ENCODE results near the gene SEPTIN10.

The SEPTIN10 gene

GRCh38 chr2:109497911-109498870 lies 115.6 kb downstream of the SEPTIN10 start:
- peak; percentile 52 for DNase-seq (ENCODE audit: low spot score)

DNA sequence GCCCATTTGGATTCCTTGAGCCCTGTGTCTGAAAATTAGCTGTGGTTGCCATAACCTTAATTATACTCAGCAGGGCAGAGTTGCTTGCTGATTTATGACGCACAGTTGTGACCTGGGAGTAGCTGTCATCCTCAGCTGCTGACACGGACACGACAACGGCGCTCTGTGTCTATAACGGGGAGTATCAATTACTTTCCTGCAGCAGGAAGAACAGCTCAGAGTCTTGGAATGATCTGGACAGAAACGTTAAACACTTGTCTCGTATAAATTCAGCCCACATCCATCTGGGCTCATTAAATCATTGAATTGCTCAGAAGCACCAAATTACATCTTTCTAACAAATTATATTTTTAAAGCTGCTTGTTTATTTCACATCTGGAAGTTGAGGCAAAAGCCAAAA lies 116.3 kb downstream of the SEPTIN10 start:
- DNase-seq (ENCODE audit: low spot score), result peak; percentile 88

DNA sequence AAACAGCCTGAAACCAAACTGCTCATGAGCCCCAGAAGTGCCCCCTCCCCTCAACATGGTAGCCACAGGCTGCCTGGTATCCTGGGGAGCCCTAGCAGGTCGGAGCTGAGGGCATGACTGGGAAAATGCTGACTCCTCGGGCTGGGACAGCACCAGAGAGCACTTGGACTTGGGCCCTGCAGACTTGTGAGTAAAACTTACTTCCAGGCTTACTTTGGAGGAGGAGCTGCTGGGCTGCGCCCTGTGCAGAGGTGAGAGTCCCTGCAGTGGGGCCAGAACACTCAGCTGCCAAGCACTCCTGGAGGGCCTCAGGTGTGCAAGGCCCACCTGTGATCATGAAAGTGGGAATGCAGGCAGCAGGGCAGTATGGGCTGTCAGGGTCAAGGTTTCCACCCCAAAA lies 119.4 kb downstream of the SEPTIN10 start:
- DNase-seq (ENCODE audit: low spot score), result no peak

DNA sequence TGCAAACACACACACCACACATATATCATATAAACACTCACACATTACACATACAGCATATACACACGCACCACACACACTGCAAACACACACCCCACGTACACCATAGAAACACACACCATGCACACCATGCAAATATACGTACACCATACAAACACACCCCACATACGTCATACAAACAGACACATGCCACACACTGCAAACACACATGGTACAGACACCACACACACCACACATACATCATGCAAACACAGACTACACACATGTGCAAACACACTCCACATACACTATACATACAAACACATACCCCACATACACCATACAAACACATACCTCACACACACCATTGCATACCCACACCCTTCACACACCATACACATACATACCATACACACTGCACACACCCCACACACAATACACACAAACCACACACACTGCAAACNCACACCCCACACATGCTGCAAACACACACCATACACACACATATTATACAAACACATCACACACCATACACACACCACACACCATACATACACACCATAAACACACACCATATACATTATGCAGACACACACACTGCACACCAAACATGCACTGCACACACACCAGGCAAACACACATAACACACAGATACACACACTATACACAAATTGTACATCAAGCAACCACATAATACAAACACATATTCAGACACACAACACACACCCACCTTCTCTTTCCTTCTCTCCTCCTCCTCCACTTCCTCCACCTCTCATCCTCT lies 120.4 kb downstream of the SEPTIN10 start:
- no peak for DNase-seq (ENCODE audit: low spot score)

Data from AG20443 (cell line).